GM19099 (cell line): Measurements from ENCODE around the gene TRPV2.

Source experiments
- POLR2A ChIP-seq: IDR thresholded peaks from 3 replicates; pipeline ENCODE4 v1.6.1; 2011; ENCODE audit warnings: low read depth; ENCODE audit not compliant: insufficient read length; ENCODE audit errors: extremely low read depth

The TRPV2 gene

DNA sequence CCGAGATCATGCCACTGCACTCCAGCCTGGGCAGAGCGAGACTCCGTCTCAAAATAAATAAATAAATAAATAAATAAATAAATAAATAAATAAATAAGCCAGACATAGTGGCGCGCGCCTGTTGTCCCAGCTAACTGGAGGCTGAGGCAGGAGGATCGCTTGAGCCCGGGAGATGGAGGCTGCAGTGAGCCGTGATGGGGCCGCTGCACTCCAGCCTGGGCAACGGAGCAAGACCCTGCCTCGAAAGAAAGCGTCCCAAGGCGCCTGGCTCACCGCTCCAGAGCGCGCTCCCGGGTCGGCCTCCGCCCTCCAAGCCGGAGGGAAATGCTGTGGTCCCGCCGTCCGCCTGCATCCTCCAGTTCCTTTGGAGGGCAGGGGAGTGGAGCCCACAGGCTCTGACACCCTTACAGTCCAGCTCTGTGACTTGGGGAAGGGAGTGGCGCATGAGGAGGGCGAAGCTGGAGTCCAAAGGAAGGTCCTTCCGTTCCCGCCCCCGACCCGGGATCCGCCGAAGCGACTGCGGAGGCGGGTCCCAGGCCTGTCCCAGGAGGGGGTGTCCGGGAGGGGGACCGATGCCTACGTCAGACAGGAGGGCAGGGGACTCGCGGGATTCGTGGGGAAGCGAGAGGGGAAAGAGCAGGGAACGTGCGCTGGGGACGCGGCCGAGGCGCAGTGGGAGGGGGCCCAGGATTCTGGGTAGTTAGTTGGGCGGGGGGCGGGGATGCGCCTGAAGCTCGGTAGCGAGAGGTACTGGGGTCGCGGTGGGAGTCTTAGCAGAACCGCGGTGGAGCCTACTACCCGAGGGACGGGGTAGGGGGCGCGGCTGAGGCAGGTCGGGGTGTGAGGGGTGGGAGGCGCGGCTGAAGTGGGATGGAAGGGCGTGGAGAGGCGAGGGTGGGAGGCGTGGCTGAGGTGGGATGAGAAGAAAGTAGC, 8.4 kb upstream of the TRPV2 start:
- peak; percentile 31 for TF ChIP-seq POLR2A

DNA sequence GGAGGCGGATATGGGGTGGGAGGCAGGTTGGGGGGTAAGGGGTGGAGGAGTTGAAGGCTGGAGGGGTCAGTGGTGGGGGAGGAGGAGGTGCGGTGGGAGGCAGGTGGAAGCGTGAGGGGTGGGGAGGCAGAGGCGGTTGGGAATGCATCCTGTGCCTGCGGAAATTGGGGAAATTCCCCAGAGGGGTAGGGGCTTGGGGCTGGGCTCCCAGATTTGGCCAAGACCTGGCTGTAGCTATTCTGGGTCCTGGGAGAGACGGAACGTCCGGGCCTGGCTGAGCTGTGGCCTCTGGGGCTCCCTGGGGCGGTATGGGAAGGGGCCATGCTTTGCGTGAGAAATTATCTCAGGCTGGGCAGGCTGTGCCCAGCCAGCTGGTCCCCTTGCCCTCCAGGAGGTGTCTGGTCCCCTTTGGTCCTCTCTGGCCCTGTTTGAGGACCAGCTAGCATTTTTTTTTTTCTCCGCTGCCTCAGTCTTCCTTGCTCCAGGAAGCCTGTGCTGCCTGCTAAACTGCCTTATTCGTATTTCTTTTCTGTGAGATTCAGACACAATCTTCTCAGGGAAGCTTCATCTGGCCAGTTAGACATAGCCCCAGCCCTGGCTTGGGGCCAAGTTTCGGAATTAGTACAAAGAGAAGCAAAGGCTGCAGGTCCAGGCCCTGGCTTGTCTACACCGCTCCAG, 7.3 kb upstream of the TRPV2 start:
- peak; percentile 57 for TF ChIP-seq POLR2A

DNA sequence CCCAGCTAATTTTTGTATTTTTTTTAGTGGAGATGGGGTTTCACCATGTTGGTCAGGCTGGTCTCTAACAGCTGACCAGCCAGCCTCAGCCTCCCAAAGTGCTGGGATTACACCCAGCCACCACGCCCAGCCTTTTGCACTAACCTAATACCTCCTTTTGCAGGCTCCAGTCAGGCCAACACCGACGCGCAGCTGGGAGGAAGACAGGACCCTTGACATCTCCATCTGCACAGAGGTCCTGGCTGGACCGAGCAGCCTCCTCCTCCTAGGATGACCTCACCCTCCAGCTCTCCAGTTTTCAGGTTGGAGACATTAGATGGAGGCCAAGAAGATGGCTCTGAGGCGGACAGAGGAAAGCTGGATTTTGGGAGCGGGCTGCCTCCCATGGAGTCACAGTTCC, 2.0 kb downstream of the TRPV2 start:
- TF ChIP-seq POLR2A: no peak

DNA sequence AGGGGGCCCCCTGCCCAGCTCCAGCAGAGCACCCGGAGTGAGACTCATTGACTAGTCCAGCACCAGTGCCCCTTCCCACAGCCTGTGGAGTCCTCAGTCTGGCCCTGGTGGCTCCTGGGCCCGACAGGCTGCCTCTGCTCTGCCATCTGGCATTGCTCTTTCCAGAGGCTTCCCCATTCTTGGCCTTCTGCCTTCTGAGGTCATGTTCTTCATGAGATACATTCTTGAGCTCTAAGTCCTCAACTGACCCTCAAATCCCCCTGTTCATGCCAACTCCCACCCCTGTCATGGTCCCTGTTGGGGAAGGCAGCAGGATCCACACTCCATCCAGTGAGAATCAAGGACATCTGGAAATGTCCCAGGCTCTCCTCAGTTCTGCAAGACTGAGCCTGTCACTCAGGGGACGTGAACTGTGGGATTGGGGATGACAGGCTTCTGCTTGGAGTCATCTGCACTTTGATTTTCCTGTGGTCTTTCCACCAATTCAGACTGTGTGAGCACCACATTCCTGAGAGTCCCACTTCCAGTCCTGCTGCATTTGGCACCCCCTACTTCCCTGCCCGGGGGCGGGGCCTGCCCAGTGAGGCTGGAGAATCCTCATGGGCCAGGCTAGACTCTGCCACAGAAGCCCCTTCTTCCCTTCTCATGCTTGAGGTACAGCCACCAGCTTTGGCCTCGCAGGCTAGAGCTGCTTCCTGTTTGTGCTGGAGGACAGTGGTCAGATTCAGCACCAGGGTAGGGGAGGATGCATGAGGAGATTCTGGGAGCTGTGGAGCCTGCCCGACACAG, 2.7 kb downstream of the TRPV2 start:
- TF ChIP-seq POLR2A: no peak

- no peak for TF ChIP-seq POLR2A
Observed at GRCh38 chr17:16418685-16419068, 3.3 kb downstream of the TRPV2 start.

DNA sequence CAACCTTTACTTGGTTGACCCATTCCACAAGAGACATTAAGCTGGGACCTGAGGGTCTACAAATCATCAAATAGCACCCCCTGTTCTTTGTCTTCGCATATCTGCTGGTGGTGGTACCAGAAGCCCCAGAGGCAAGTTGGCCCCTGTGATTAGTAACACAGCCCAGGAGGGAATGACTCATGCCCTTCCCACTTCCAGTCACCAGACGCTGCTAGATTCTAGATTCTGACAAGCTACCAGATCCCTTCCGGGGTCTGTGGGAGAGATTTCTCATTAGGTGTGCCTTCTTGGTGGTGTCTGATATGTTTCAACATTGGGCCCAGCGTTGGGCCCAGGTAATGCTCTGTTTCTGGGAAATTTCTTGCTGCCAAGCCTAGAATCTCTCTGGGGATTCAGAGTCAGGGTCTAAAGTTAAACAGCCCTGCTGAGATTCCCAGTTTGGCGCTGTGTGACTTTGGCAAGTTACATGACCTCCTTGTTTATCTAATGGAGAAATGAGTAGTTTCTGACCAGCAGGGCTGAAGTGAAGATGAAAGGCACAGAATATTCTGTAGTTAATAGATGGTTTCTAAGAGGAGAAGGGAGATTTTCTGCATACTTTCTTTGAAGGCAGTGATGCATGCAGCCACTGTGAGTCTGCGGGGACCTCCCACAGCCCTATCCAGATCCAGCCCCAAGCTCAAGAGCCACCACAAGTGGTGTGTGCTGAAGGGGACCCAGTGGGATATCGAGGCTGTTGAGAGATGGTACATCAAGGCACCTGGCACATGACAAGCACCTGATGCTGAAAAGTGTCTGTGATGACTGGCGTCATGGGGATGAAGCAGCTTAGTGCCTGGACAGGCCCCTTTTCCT, 3.9 kb downstream of the TRPV2 start:
- no peak for TF ChIP-seq POLR2A

DNA sequence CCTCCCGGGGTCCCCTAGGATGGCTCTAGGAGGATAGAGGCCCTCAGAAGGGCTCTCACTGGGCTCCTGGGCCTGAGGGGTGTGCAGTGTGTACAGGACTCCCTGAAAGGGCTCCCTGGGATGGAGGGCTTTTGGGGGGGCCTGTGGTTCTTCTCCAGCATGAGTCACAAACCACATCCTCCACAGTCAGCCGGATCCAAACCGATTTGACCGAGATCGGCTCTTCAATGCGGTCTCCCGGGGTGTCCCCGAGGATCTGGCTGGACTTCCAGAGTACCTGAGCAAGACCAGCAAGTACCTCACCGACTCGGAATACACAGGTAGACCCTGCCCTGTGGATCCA, 4.5 kb downstream of the TRPV2 start:
- no peak for TF ChIP-seq POLR2A

GRCh38 chr17:16422416-16422815, 7.0 kb downstream of the TRPV2 start:
- no peak for TF ChIP-seq POLR2A

DNA sequence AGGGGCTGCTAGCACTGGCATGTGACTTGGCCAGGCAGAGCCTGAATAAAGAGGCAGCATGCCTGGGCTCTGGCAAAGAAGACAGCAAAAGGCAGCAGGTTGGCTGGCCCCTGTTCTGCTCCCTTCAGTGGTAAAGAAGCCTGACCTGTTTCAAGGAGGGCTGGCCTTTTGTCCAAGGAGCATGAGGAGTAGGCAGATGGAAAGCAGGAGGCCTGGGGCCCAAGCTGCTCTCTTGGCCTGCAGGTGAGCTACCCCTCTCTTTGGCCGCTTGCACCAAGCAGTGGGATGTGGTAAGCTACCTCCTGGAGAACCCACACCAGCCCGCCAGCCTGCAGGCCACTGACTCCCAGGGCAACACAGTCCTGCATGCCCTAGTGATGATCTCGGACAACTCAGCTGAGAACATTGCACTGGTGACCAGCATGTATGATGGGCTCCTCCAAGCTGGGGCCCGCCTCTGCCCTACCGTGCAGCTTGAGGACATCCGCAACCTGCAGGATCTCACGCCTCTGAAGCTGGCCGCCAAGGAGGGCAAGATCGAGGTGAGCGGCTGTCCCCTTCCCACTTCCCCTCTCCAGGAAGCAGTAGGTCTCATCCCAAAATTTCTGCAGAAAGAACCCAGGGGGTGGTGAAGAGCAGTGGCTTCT, 8.0 kb downstream of the TRPV2 start:
- no peak for TF ChIP-seq POLR2A

DNA sequence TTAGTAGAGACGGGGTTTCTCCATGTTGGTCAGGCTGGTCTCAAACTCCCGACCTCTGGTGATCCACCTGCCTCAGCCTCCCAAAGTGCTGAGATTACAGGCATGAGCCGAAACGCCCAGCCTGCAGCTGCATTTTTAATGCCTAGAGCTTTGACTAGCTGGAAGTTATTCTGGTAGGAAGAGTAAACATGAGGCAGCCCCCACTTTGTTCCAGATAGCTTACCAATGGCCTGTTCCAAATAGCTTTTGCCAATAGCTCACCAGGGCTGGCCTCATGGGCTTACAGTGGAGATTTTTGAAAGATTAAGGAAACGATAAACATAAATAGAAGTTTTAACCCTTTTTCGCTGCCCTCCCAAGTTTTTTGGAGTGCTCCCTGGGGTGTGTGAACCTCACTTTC, 9.8 kb downstream of the TRPV2 start:
- no peak for TF ChIP-seq POLR2A

DNA sequence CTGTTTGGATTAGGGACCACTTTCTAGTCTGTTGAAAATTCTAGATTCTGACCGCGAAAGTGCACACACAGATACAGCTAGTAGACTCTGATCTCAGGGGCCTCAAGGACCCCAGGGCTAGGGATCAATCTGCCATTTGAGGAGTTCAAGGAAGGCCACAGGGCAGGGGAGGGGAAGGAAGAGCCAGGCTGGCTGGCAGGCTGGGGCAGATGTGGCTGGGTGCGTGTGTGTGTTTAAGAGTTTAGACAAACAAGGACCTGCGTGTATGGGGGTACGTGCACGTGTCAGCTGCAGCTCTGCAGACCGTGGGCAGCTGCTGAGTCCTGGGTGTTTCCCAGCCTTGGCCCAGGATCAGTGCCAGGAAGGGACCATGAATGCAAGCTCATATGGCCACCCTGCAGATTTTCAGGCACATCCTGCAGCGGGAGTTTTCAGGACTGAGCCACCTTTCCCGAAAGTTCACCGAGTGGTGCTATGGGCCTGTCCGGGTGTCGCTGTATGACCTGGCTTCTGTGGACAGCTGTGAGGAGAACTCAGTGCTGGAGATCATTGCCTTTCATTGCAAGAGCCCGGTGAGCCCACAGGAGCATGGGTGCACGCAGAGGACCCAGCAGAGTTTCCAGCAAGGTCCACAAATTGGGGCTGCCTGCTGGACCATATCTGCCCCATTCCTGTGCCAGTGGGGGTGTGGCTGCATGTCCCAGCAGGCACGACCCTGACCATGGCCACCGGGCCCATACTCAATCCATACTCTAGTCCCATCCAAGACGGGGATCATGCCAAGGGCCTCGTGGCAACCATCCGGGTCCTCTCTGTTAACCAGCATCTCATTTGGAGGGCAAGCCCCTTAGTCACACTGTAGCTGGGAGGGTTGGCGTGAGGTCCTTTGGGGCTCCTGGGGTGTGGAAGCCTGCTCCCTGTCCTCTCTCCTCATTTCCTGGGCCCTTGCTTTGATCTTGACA, 10.6 kb downstream of the TRPV2 start:
- no peak for TF ChIP-seq POLR2A

GRCh38 chr17:16427020-16427419, 11.6 kb downstream of the TRPV2 start:
- TF ChIP-seq POLR2A: no peak
